ENCODE results near the gene TFDP1. TPM values are rescaled to one million over a fixed set of nuclear protein-coding genes. Genes with fewer than 3 reads are reported as not detected.
A peak's percentile ranks its signal among the peaks of the same experiment; 100 is the strongest.

TFDP1 gene
- total and polyA plus RNA-seq, 3 donors from 2014 or later: 72.4 to 135 (median 73.1) TPM

DNA sequence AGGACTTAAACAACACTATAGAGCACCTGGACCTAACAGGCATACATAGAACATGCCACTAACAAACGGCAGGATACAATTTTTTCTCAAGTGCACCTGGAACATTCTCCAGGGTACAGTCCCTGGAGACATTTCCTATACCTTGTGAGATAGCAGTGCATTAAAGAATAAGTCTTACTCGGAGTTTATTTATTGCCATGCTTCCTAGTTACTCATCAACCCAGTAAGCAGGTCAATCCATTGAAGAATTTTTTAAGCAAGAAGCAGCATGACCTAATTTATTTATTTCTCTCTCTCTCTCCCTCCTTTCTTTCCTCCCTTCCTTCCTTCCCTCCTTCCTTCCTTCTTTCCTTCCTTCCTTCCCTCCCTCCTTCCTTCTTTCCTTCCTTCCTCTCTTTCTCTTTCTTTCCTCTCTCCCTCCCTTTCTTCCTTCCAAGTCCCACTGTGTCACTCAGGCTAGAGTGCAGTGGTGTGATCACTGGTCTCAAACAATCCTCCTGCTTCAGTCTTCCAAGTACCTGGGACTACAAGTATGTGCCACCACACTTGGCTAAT lies 6.6 kb upstream of the TFDP1 start:
- H3K27me3 ChIP-seq: no peaks in the 10 kb centered on the region
- H3K4me1 ChIP-seq: no peaks in the 10 kb centered on the region
- no peaks in the 10 kb centered on the region for H3K9me3 ChIP-seq
- no peak overlapping the region for H3K27ac ChIP-seq
- no peak for TF ChIP-seq POLR2A (IDR thresholded peaks at IDR 0.05)
- TF ChIP-seq, protein P1, sequence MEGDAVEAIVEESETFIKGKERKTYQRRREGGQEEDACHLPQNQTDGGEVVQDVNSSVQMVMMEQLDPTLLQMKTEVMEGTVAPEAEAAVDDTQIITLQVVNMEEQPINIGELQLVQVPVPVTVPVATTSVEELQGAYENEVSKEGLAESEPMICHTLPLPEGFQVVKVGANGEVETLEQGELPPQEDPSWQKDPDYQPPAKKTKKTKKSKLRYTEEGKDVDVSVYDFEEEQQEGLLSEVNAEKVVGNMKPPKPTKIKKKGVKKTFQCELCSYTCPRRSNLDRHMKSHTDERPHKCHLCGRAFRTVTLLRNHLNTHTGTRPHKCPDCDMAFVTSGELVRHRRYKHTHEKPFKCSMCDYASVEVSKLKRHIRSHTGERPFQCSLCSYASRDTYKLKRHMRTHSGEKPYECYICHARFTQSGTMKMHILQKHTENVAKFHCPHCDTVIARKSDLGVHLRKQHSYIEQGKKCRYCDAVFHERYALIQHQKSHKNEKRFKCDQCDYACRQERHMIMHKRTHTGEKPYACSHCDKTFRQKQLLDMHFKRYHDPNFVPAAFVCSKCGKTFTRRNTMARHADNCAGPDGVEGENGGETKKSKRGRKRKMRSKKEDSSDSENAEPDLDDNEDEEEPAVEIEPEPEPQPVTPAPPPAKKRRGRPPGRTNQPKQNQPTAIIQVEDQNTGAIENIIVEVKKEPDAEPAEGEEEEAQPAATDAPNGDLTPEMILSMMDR (IDR thresholded peaks at IDR 0.05): no peak
- H3K36me3 ChIP-seq (ENCODE audit: low read depth, missing control alignments): no peaks in the 10 kb centered on the region
- no peak for DNase-seq
- whole genome bisulfite sequencing, 2 donors: 81 to 96% methylated on average over 2 of the region's 2 CpGs
- no peak overlapping the region for H3K4me3 ChIP-seq
- intact Hi-C loops (cut with DNase I; ENCODE audit: low total_unique reads): no loop called here

DNA sequence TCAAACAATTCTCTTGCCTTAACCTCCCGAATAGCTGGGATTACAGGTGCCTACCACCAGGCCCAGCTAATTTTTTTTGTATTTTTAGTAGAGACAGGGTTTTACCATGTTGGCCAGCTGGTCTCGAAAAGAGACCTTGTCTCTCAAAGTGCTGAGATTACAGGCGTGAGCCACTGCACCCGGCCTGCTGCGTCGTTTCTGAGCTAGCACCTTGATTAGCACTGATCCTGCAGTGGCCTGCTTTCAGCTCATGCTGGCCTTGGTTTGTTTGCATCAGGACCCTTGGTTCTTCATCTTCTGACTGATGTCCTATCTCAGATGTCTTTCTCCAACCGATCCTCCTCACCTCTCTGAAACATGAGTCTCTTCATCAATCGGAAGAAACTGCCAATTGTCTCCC lies 4.9 kb upstream of the TFDP1 start:
- H3K36me3 ChIP-seq (ENCODE audit: low read depth, missing control alignments): no peaks in the 10 kb centered on the region
- no peak overlapping the region for H3K27ac ChIP-seq
- H3K4me1 ChIP-seq: no peaks in the 10 kb centered on the region
- 92 to 93% methylated on average over 8 of the region's 8 CpGs for WGBS, 2 donors
- TF ChIP-seq POLR2A (IDR thresholded peaks at IDR 0.05): no peak
- TF ChIP-seq, protein P1 (IDR thresholded peaks at IDR 0.05): no peak
- intact Hi-C loops (cut with DNase I; ENCODE audit: low total_unique reads): no loop called here
- peak; percentile 7 for DNase-seq
- no peak overlapping the region for H3K4me3 ChIP-seq
- H3K9me3 ChIP-seq: no peaks in the 10 kb centered on the region
- no peaks in the 10 kb centered on the region for H3K27me3 ChIP-seq

GRCh38 chr13:113581871-113582270 lies 2.7 kb upstream of the TFDP1 start:
- Histone ChIP-seq H3K36me3 (ENCODE audit: low read depth, missing control alignments) (no peaks in the 10 kb centered on the region), H3K27ac (no peak overlapping the region), H3K27me3 (no peaks in the 10 kb centered on the region), H3K4me1 (no peaks in the 10 kb centered on the region), H3K4me3 (no peak overlapping the region), H3K9me3 (no peaks in the 10 kb centered on the region)
- intact Hi-C loops (cut with DNase I; ENCODE audit: low total_unique reads): no loop called here
- 65 to 82% methylated on average over 6 of the region's 6 CpGs for WGBS, 2 donors
- DNase-seq: peak; percentile 13
- TF ChIP-seq, protein P1 (IDR thresholded peaks at IDR 0.05): no peak
- TF ChIP-seq POLR2A (IDR thresholded peaks at IDR 0.05): no peak

DNA sequence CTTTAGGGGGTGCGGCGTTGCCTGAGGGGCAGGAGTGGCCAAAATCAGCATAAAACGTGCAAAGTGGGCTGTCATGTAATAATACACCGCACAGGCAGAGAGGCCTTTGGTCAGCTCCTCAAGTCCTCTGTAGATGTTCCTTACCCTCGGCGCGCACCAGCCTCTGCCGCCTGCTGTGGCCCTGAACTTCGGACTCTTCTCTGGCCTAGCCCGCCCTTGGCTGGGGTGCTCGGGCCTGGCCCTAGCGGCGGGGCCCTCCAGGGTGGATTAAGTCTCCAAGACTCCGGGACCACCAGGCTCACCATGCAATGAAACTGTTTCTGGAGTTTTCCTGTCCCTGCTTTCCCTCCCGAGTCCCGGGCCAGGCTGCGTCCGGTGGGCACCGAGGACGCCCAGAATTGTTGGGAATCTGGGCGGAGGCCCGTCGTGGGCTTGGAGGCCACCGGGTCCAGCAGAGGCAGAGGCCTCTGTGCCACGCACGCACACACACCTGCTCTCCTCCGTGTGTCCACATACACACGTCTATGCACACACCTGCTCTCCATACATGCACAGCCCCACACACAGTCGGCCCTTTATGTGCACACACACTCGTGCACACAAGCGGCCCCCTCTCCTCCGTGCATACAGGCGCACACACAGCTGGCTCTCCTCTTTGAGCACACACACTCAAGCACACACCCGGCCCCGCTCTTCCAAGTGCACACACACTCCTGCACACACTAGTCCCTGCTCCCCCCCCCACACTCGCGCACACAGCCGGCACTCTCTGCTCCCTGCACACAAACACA lies 1.5 kb upstream of the TFDP1 start:
- 70 to 71% methylated on average over 19 to 38 of the region's 38 CpGs for WGBS, 2 donors
- H3K27me3 ChIP-seq: no peaks in the 10 kb centered on the region
- H3K9me3 ChIP-seq: no peaks in the 10 kb centered on the region
- peak; percentile 14 for DNase-seq
- no peak for TF ChIP-seq POLR2A (IDR thresholded peaks at IDR 0.05)
- TF ChIP-seq, protein P1 (IDR thresholded peaks at IDR 0.05): no peak
- H3K36me3 ChIP-seq (ENCODE audit: low read depth, missing control alignments): no peaks in the 10 kb centered on the region
- no peak overlapping the region for H3K4me3 ChIP-seq
- no peak overlapping the region for H3K27ac ChIP-seq
- no peaks in the 10 kb centered on the region for H3K4me1 ChIP-seq
- intact Hi-C loops (cut with DNase I; ENCODE audit: low total_unique reads): no loop called here
